Activated CD4-positive, alpha-beta T cell treated with anti-CD3 and anti-CD28 coated beads, Interleukin-2, Interleukin-4, amounts not matched to agents 100 ng/mL and 50 ng/mL, durations not matched to agents 16 hours and 8 hours (primary cell): ENCODE measurements around the gene CCSER2.

Experiments
- DNase-seq: peaks from one replicate; pipeline ENCODE4 v3.0.0-alpha.2; 2020; ENCODE audit warnings: low spot score

The CCSER2 gene

GRCh38 chr10:84548869-84549268 lies 220.5 kb downstream of the CCSER2 start:
- peak; percentile 27 for DNase-seq

- DNase-seq: no peak
Observed at GRCh38 chr10:84549368-84550165, 221.2 kb downstream of the CCSER2 start.

GRCh38 chr10:84550756-84551436 lies 222.5 kb downstream of the CCSER2 start:
- no peak for DNase-seq

GRCh38 chr10:84551437-84552120 lies 223.2 kb downstream of the CCSER2 start:
- no peak for DNase-seq

GRCh38 chr10:84552478-84552877 lies 224.1 kb downstream of the CCSER2 start:
- no peak for DNase-seq

GRCh38 chr10:84562592-84562991 lies 234.2 kb downstream of the CCSER2 start:
- DNase-seq: no peak

- DNase-seq: no peak
Observed at GRCh38 chr10:84563355-84563754, 235.0 kb downstream of the CCSER2 start.

- no peak for DNase-seq
Observed at GRCh38 chr10:84563868-84564267, 235.5 kb downstream of the CCSER2 start.

- DNase-seq: no peak
Observed at GRCh38 chr10:84565881-84566582, 237.6 kb downstream of the CCSER2 start.

GRCh38 chr10:84567133-84567532 lies 238.7 kb downstream of the CCSER2 start:
- DNase-seq: no peak
